GM20000 (cell line): ENCODE results near the gene PIP4K2A.
"Not testable (repeated sequence)": the region's sequence is repeated elsewhere in the genome, so short reads cannot be mapped to it uniquely, and the experiment has no call there.

Source experiments
- DNase-seq: peaks from one replicate; pipeline ENCODE4 v3.0.0; 2012; ENCODE audit warnings: low spot score
- CTCF ChIP-seq: IDR thresholded peaks from 2 replicates; pipeline ENCODE4 v1.5.1; 2012; ENCODE audit warnings: mild to moderate bottlenecking, control low read depth; ENCODE audit errors: extremely low read depth, missing control alignments

PIP4K2A gene

GRCh38 chr10:22537810-22538209, 176.6 kb downstream of the PIP4K2A start:
- TF ChIP-seq CTCF = no peak
- no peak for DNase-seq

GRCh38 chr10:22536620-22537019, 177.8 kb downstream of the PIP4K2A start:
- no peak for DNase-seq
- no peak for TF ChIP-seq CTCF

- DNase-seq = no peak
- TF ChIP-seq CTCF = no peak
Observed at GRCh38 chr10:22534849-22535604, 179.4 kb downstream of the PIP4K2A start.

- TF ChIP-seq CTCF = no peak
Observed at GRCh38 chr10:22531441-22531840, 182.9 kb downstream of the PIP4K2A start.

GRCh38 chr10:22531008-22531407, 183.4 kb downstream of the PIP4K2A start:
- DNase-seq = no peak
- no peak for TF ChIP-seq CTCF

More at GRCh38 chr10:22531441-22531840, 182.9 kb downstream of the PIP4K2A start:
- DNase-seq = no peak

- no peak for DNase-seq
- no peak for TF ChIP-seq CTCF
Observed at GRCh38 chr10:22527520-22527919, 186.9 kb downstream of the PIP4K2A start.

GRCh38 chr10:22524333-22524732, 190.0 kb downstream of the PIP4K2A start:
- not testable (repeated sequence) for DNase-seq

- not testable (repeated sequence) for DNase-seq
Observed at GRCh38 chr10:22520645-22521044, 193.7 kb downstream of the PIP4K2A start.
